CD14-positive monocyte (primary cell): ENCODE measurements around the gene DHX57. TPM values are rescaled to one million over a fixed set of nuclear protein-coding genes. Genes with fewer than 3 reads are reported as not detected.
A peak's percentile ranks its signal among the peaks of the same experiment; 100 is the strongest.

Source experiments
- DNase-seq, 3 donors: peaks; one replicate each; pipeline ENCODE4 v3.0.0-alpha.2; 2011 to 2022
- H2AFZ ChIP-seq: 2 replicates; pipeline ENCODE4 v1.6.0; 2012; ENCODE audit warnings: mild to moderate bottlenecking, low read depth, low read length, inconsistent platforms; ENCODE audit not compliant: insufficient read depth, poor library complexity, severe bottlenecking
- H3K27ac ChIP-seq, 2 donors: 1 replicate in 1 of 2; 2 replicates in 1 of 2; pipeline ENCODE4 v1.5.1; 2012 to 2013; ENCODE audit warnings: low read length in 2 of 2, control low read depth in 1 of 2, inconsistent platforms in 1 of 2, low read depth in 1 of 2, mild to moderate bottlenecking in 1 of 2
- H3K27me3 ChIP-seq, 2 donors: one replicate each; pipeline versions ENCODE4 v1.6.0 to v1.6.1; 2011 to 2013; ENCODE audit warnings: low read length in 2 of 2; ENCODE audit not compliant: control insufficient read depth in 2 of 2, insufficient read depth in 2 of 2
- H3K36me3 ChIP-seq, 2 donors: replicated peaks in 1 of 2; 1 replicate in 1 of 2; 2 replicates in 1 of 2; pipeline versions ENCODE4 v1.5.1 to v1.6.1; 2012 to 2013; ENCODE audit warnings: low read length in 2 of 2, control low read depth in 1 of 2, inconsistent platforms in 1 of 2, mild to moderate bottlenecking in 1 of 2; ENCODE audit not compliant: insufficient read depth in 2 of 2, control insufficient read depth in 1 of 2
- H3K4me1 ChIP-seq, 2 donors: 1 replicate in 1 of 2; 2 replicates in 1 of 2; pipeline versions ENCODE4 v1.5.1 to v1.6.1; 2012 to 2013; ENCODE audit warnings: low read length in 2 of 2, control low read depth in 1 of 2, inconsistent platforms in 1 of 2, mild to moderate bottlenecking in 1 of 2, moderate library complexity in 1 of 2; ENCODE audit not compliant: insufficient read depth in 2 of 2, control insufficient read depth in 1 of 2
- H3K4me2 ChIP-seq: replicated peaks from 2 replicates; pipeline ENCODE3; 2012; ENCODE audit warnings: low read length, moderate library complexity, mild to moderate bottlenecking; ENCODE audit not compliant: poor library complexity, severe bottlenecking; ENCODE audit errors: extremely low read depth
- H3K4me3 ChIP-seq, 3 experiments: fragments of 200-600 bp in 1 of 3; sonication (generic) in 1 of 3; replicated peaks in 1 of 3; 1 replicate in 2 of 3; 2 replicates in 1 of 3; pipeline ENCODE4 v1.5.1; 2011 to 2013; ENCODE audit warnings: low read length in 3 of 3, mild to moderate bottlenecking in 3 of 3, control low read depth in 2 of 3, low read depth in 2 of 3, inconsistent platforms in 1 of 3, moderate library complexity in 1 of 3
- H3K79me2 ChIP-seq: 2 replicates; pipeline ENCODE4 v1.6.0; 2012; ENCODE audit warnings: mild to moderate bottlenecking, control low read depth, inconsistent platforms, low read length, moderate library complexity; ENCODE audit not compliant: insufficient read depth
- H3K9ac ChIP-seq: 2 replicates; pipeline ENCODE4 v1.6.0; 2017; ENCODE audit warnings: low read length, mild to moderate bottlenecking; ENCODE audit not compliant: insufficient read depth, poor library complexity, severe bottlenecking
- H3K9me3 ChIP-seq, 2 donors: replicated peaks in 1 of 2; 1 replicate in 1 of 2; 2 replicates in 1 of 2; pipeline versions ENCODE4 v1.5.1 to v1.6.1; 2012 to 2013; ENCODE audit warnings: low read length in 2 of 2, control low read depth in 1 of 2; ENCODE audit not compliant: control insufficient read depth in 1 of 2, insufficient read depth in 1 of 2
- H4K20me1 ChIP-seq: 2 replicates; pipeline ENCODE4 v1.6.0; 2012; ENCODE audit warnings: mild to moderate bottlenecking, low read length, control low read depth, moderate library complexity; ENCODE audit not compliant: insufficient read depth
- H3K27ac Mint-ChIP-seq, 7 donors: one replicate each; pipeline ENCODE4 v1.8.0; 2020; ENCODE audit warnings: mild to moderate bottlenecking in 7 of 7, mixed read lengths in 7 of 7, moderate library complexity in 6 of 7, inconsistent platforms in 2 of 7
- H3K27me3 Mint-ChIP-seq, 3 donors: one replicate each; pipeline ENCODE4 v1.8.0; 2021 to 2022; ENCODE audit warnings: low read depth in 3 of 3, mild to moderate bottlenecking in 3 of 3, mixed read lengths in 3 of 3, moderate library complexity in 3 of 3, inconsistent platforms in 1 of 3
- H3K36me3 Mint-ChIP-seq, 2 donors: one replicate each; pipeline ENCODE4 v1.8.0; 2020; ENCODE audit warnings: mixed read lengths in 2 of 2, inconsistent platforms in 1 of 2, mild to moderate bottlenecking in 1 of 2
- H3K4me1 Mint-ChIP-seq: one replicate; pipeline ENCODE4 v1.8.0; 2020; ENCODE audit warnings: mild to moderate bottlenecking, mixed read lengths
- H3K4me3 Mint-ChIP-seq, 2 donors: one replicate each; pipeline ENCODE4 v1.8.0; 2020; ENCODE audit warnings: mild to moderate bottlenecking in 2 of 2, mixed read lengths in 2 of 2, moderate library complexity in 1 of 2
- H3K9me3 Mint-ChIP-seq, 7 donors: one replicate each; pipeline ENCODE4 v1.8.0; 2020 to 2022; ENCODE audit warnings: mixed read lengths in 7 of 7, mild to moderate bottlenecking in 6 of 7, moderate library complexity in 6 of 7, inconsistent platforms in 2 of 7
- CTCF ChIP-seq: fragments of 200-600 bp; IDR thresholded peaks from one replicate; pipeline ENCODE4 v1.8.0; 2022; ENCODE audit warnings: antibody characterized with exemption, mild to moderate bottlenecking
- WGBS: methylation state at CpG from one replicate; pipeline ENCODE4 v1.1.5; 2013; ENCODE audit warnings: missing lambda C conversion rate; ENCODE audit not compliant: insufficient coverage; 5-methylcytosine and 5-hydroxymethylcytosine counted together
- intact Hi-C, 2 donors: fragments of 100-400 bp; cut with micrococcal nuclease; formaldehyde crosslinking; loops; one replicate each; pipeline versions ENCODE4 v1.15.0 to v1.15.1; 2023
- polyA plus RNA-seq, 3 donors: library from polyadenylated mRNA; depleted of rRNA in 1 of 3; unstranded in 2 of 3; stranded (reverse) in 1 of 3; fragments of 300-500 nt in 2 of 3; fragments of >200 nt in 1 of 3; fragmentation: Illumina TruSeq in 2 of 3; gene quantifications; 1 replicate in 2 of 3; 2 replicates in 1 of 3; pipeline ENCODE4 v1.2.3, GENCODE V29; 2012 to 2021

Gene DHX57
- polyA plus RNA-seq, 3 donors, result 7.7 to 13.4 (median 12.9) TPM

DNA sequence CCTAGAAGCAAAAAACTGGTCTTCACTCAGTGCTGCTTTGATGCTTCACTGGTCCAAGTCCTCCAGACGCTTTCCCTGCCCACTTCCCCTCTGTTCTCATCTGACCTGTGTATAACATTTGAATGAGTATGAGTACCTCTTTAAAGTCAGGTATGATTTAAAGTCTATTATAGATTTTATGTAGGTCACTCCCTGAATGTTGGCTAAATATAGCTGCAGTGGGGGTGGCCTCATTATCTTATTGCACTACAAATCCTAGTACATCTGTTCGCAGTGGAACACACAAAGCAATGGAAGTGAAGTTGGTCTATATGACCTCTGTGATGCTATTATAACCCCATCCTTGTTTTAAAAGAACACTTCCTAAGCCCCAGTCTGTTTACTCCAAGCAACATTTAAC lies 47.2 kb upstream of the DHX57 start:
- Histone ChIP-seq H3K27ac (no peak overlapping the region), H3K9me3 (no peaks in the 10 kb centered on the region), H3K9ac (no peak overlapping the region), H3K27me3 (no peaks in the 10 kb centered on the region), H4K20me1 (no peaks in the 10 kb centered on the region), H3K36me3 (no peaks in the 10 kb centered on the region), H3K4me2 (no peak overlapping the region), H3K4me1 (no peaks in the 10 kb centered on the region), H3K4me3 (no peak overlapping the region), H3K79me2 (no peaks in the 10 kb centered on the region), H2AFZ (no peak overlapping the region)
- no peak for DNase-seq
- Mint-ChIP-seq H3K4me1 (peaks cover 14% of the 10 kb centered on the region), H3K27me3 (no peaks in the 10 kb centered on the region), H3K4me3 (no peak overlapping the region), H3K9me3 (peaks cover 0 to 1% (median 0%) of the 10 kb centered on the region in 7 donors), H3K27ac (peak overlapping the region in 1 of 7 donors; percentile 32), H3K36me3 (no peaks in the 10 kb centered on the region)
- TF ChIP-seq CTCF, result no peak
- intact Hi-C loops, result no loop called here
- WGBS, result no CpG with 5 or more reads among the region's 2 CpGs

DNA sequence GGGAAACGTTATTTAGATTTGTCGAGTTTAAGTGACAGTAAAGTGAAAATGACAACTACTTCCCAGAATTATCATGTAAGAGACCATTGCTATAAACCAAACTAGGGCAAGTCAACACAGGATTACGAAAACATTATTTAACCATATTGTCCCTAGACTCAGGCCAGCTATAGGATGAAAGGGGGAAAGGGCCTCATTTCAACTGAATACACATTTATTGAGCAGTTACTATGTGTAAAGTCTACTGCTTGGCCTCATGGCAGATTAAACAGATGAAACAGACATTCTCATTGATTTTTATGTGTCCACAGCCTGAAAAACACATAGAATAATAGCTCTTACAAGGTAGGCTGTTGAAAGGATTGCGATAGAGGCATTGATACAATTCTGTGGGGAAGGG lies 46.7 kb upstream of the DHX57 start:
- no peak overlapping the region for H3K27ac Mint-ChIP-seq
- Histone ChIP-seq H3K4me1 (no peaks in the 10 kb centered on the region), H3K9ac (no peak overlapping the region), H3K36me3 (no peaks in the 10 kb centered on the region), H3K27ac (no peak overlapping the region), H3K4me3 (no peak overlapping the region), H4K20me1 (no peaks in the 10 kb centered on the region), H3K79me2 (no peaks in the 10 kb centered on the region), H3K27me3 (no peaks in the 10 kb centered on the region), H2AFZ (peak overlapping the region; percentile 26), H3K4me2 (no peak overlapping the region), H3K9me3 (no peaks in the 10 kb centered on the region)
- peaks cover 0 to 1% (median 0%) of the 10 kb centered on the region in 7 donors for H3K9me3 Mint-ChIP-seq
- WGBS, result 100% methylated on average over 1 of the region's 4 CpGs
- peaks cover 14% of the 10 kb centered on the region for H3K4me1 Mint-ChIP-seq
- TF ChIP-seq CTCF, result no peak
- DNase-seq, result no peak
- H3K36me3 Mint-ChIP-seq, result no peaks in the 10 kb centered on the region
- no peaks in the 10 kb centered on the region for H3K27me3 Mint-ChIP-seq
- H3K4me3 Mint-ChIP-seq, result no peak overlapping the region
- intact Hi-C loops, result no loop called here
